Fibroblast of lung (primary cell): Measurements from ENCODE around the gene TRANK1.

ENCODE experiments used
- EZH2 ChIP-seq: IDR thresholded peaks from 2 replicates; pipeline ENCODE4 v1.5.1; 2012; ENCODE audit warnings: low read length, control low read depth, mild to moderate bottlenecking; ENCODE audit errors: missing control alignments
- TF ChIP-seq, protein P1 (sequence below), 2 donors: IDR thresholded peaks in 1 of 2; conservative IDR thresholded peaks in 1 of 2; 1 replicate in 1 of 2; 2 replicates in 1 of 2; pipeline ENCODE4 v1.5.1; 2011 to 2012; ENCODE audit warnings: low read length in 2 of 2, control low read depth in 1 of 2, inconsistent platforms in 1 of 2, low read depth in 1 of 2, mild to moderate bottlenecking in 1 of 2

DNA sequence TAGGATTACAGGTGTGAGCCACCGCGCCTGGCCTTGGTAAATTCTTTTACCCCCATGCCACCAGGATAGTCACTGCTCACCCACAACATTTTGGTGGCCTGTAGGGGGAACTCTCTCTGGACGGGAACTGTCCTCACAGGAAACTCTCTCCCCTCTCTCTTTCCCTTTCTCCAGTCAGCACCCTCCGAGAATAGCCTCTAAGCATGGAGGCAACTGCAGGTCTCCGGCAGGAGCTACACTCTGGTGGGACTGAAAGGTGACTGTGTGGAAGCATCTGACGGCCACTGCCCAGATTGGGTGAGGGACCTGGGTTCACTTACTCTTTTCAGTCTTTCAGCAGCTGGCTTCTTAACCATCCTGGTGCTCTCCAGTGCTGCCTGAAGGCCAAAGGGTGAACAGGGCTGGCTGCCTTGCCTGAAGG, 21.3 kb downstream of the TRANK1 start:
- TF ChIP-seq EZH2 = no peak
- TF ChIP-seq, protein P1, sequence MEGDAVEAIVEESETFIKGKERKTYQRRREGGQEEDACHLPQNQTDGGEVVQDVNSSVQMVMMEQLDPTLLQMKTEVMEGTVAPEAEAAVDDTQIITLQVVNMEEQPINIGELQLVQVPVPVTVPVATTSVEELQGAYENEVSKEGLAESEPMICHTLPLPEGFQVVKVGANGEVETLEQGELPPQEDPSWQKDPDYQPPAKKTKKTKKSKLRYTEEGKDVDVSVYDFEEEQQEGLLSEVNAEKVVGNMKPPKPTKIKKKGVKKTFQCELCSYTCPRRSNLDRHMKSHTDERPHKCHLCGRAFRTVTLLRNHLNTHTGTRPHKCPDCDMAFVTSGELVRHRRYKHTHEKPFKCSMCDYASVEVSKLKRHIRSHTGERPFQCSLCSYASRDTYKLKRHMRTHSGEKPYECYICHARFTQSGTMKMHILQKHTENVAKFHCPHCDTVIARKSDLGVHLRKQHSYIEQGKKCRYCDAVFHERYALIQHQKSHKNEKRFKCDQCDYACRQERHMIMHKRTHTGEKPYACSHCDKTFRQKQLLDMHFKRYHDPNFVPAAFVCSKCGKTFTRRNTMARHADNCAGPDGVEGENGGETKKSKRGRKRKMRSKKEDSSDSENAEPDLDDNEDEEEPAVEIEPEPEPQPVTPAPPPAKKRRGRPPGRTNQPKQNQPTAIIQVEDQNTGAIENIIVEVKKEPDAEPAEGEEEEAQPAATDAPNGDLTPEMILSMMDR (conservative IDR thresholded peaks at IDR 0.05 in 1 of 2, IDR thresholded peaks at IDR 0.05 in 1 of 2; ENCODE audit: low read depth in 1 of 2, low read length in 2 of 2) = no peak
